ENCODE results near the gene ZBTB38.
A peak's percentile ranks its signal among the peaks of the same experiment; 100 is the strongest.

The ZBTB38 gene

DNA sequence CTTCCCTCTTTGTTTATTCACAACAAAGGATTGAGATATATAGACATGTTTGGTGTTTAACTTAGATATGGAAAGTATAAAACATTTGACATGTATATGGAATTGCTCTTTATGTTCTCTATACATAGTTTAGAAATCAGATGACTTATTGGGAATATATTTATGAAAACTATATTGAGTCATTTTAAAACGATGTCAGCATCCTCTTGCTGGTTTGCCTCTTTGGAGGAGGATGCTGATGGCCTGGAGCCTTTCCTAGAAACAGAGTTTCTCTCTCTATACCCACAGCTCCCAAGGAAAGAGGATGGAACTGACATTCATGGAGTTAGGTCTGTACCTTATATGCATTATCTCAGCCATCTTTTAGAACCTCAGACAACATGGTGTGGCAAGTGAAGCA lies 40.3 kb downstream of the ZBTB38 start:
- H3K4me1 ChIP-seq, result peaks cover 15% of the 10 kb centered on the region
- H3K9me3 ChIP-seq, result no peaks in the 10 kb centered on the region
- no peak overlapping the region for H3K4me3 ChIP-seq (ENCODE audit: low read depth, low read length)
- no peak for DNase-seq
- H3K27me3 ChIP-seq, result no peaks in the 10 kb centered on the region
- H3K36me3 ChIP-seq, result peaks cover 2% of the 10 kb centered on the region; the same call in 1 of the 2 replicates
- TF ChIP-seq, protein P1, sequence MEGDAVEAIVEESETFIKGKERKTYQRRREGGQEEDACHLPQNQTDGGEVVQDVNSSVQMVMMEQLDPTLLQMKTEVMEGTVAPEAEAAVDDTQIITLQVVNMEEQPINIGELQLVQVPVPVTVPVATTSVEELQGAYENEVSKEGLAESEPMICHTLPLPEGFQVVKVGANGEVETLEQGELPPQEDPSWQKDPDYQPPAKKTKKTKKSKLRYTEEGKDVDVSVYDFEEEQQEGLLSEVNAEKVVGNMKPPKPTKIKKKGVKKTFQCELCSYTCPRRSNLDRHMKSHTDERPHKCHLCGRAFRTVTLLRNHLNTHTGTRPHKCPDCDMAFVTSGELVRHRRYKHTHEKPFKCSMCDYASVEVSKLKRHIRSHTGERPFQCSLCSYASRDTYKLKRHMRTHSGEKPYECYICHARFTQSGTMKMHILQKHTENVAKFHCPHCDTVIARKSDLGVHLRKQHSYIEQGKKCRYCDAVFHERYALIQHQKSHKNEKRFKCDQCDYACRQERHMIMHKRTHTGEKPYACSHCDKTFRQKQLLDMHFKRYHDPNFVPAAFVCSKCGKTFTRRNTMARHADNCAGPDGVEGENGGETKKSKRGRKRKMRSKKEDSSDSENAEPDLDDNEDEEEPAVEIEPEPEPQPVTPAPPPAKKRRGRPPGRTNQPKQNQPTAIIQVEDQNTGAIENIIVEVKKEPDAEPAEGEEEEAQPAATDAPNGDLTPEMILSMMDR (IDR thresholded peaks at IDR 0.05; ENCODE audit: low read depth, low read length), result no peak

DNA sequence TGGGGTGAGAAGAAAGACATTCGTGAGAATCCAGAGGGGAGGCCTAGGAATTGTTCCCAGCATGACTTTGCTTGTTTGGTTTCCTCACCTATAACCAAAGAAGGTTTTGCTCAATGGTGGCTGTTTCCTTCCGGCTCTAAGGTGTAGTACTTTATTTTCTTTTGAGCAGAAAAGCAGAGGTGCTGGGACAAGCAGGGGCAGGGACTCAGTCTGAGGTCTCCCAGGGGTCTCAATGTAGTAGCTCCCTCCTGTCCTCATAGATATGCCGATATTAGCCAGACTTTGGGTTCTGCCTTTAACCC lies 41.6 kb downstream of the ZBTB38 start:
- Histone ChIP-seq H3K4me1 (peaks cover 15% of the 10 kb centered on the region), H3K9me3 (no peaks in the 10 kb centered on the region), H3K27me3 (no peaks in the 10 kb centered on the region), H3K4me3 (ENCODE audit: low read depth, low read length) (no peak overlapping the region), H3K36me3 (peaks cover 4% of the 10 kb centered on the region; the same call in 1 of the 2 replicates)
- DNase-seq, result no peak
- TF ChIP-seq, protein P1 (IDR thresholded peaks at IDR 0.05; ENCODE audit: low read depth, low read length), result no peak

DNA sequence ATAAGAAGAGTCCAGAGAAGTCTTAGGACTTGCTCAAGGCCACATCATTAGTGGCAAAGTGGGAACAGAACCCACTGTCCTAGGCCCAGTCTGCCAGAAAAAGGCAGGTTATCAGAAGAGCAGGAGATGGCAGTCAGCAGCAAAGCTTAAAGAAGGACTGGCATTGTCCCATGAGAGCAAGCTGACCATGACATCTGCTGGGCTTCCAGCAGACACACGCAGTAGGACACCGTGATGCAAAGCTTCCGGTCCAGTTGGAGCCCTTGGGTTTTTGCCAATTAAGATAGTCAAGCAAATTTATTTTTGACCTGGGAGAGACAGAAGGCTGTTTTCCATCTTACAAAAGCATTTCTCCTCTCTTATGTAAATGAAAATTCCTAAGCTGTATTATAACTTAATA lies 42.1 kb downstream of the ZBTB38 start:
- Histone ChIP-seq H3K4me1 (peaks cover 15% of the 10 kb centered on the region), H3K9me3 (no peaks in the 10 kb centered on the region), H3K27me3 (no peaks in the 10 kb centered on the region), H3K36me3 (peaks cover 4% of the 10 kb centered on the region; the same call in 1 of the 2 replicates), H3K4me3 (ENCODE audit: low read depth, low read length) (no peak overlapping the region)
- peak; percentile 45 for DNase-seq
- TF ChIP-seq, protein P1 (IDR thresholded peaks at IDR 0.05; ENCODE audit: low read depth, low read length), result no peak

DNA sequence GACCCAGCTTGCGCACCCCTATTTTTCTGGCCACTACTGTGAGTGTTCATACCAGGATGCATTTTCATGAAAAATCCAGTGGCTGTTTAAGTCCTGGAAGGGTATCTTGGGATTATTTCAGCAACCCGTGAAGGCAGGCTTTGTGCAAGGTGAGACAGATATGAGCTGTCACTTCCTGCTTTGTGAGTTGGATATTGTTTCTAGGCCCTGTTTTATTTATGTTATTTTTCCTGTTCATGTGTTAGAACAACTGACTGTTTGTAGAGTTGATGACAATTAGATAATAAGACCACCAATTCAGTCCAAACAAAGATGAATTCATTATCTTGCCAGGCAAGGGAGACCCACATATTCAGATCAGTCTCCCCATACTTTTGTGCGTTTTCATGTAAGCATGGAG lies 42.5 kb downstream of the ZBTB38 start:
- H3K27me3 ChIP-seq, result no peaks in the 10 kb centered on the region
- TF ChIP-seq, protein P1 (IDR thresholded peaks at IDR 0.05; ENCODE audit: low read depth, low read length), result no peak
- peaks cover 15% of the 10 kb centered on the region for H3K4me1 ChIP-seq
- H3K36me3 ChIP-seq, result peaks cover 4% of the 10 kb centered on the region; the same call in 1 of the 2 replicates
- no peaks in the 10 kb centered on the region for H3K9me3 ChIP-seq
- no peak overlapping the region for H3K4me3 ChIP-seq (ENCODE audit: low read depth, low read length)
- DNase-seq, result no peak

DNA sequence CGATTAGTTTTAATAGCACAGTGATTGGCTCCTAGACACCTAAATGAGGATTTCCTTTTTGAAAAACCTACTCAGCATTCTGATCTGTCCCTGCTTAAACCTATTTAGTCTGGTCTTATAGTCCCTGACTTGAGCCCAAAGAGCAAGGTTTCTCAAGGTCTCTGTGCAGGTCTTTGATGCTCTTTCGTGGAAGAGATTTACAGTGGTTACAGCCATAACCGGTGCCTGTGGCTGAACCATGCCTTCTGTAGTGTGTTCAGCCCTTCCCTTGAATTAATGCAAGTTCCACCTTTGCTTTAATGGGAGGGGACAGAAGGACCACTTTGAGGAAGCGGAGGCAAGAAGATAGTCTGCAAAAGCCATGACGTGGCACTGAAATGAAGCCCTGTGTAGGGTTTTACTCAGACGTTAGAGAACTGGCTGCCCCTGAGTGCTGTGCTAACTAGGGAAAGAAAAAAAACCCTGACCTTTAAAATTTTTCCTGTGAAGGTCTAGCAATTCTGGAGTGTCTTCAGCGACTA lies 43.0 kb downstream of the ZBTB38 start:
- Histone ChIP-seq H3K4me1 (peaks cover 15% of the 10 kb centered on the region), H3K4me3 (ENCODE audit: low read depth, low read length) (no peak overlapping the region), H3K36me3 (peaks cover 4% of the 10 kb centered on the region; the same call in 1 of the 2 replicates), H3K9me3 (no peaks in the 10 kb centered on the region), H3K27me3 (no peaks in the 10 kb centered on the region)
- DNase-seq, result no peak
- TF ChIP-seq, protein P1 (IDR thresholded peaks at IDR 0.05; ENCODE audit: low read depth, low read length), result no peak

DNA sequence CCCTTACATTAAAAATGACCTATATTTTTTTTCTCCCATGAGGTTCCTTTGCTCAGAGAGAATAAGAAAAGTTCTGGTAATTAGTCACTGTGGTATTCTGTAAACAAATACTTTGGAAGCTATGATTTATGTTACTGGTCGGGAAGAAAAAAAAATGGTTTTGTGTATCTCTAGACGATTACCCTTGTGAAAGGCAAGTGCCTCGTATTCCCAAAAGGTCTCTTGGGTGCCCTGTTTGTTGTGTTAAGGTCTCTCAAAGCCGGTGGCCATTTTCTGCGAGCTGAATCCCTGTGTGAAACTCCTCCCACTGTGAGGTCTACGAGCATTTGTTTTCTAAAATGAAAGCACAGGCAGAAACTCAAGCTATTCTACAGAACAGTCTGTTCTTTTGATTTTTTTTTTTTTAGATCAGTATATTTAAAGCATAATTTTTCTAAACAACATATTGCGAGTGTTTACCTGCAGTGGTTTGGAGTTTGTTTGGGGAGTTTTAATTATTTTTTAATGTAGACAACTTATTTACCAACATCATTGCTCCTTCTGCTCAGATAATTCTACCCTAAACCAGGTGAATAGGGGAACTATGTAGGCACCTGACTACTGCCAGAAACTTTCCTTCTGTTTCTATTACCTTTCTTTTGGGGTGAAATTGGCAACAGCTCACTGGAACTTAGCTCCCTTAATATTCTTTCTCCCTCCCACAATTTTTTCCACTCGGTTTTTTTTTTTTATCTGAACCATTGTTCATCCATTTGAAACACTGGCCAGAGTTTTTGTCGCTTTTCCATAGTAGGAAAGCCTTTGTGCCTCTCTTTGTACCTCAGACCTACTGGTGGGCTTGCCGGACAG lies 44.0 kb downstream of the ZBTB38 start:
- TF ChIP-seq, protein P1 (IDR thresholded peaks at IDR 0.05; ENCODE audit: low read depth, low read length), result no peak
- Histone ChIP-seq H3K27me3 (no peaks in the 10 kb centered on the region), H3K9me3 (no peaks in the 10 kb centered on the region), H3K36me3 (peaks cover 6% of the 10 kb centered on the region), H3K4me1 (peaks cover 15% of the 10 kb centered on the region), H3K4me3 (ENCODE audit: low read depth, low read length) (no peak overlapping the region)
- no peak for DNase-seq
